ENCODE data around the gene PALD1.
A peak's percentile ranks its signal among the peaks of the same experiment; 100 is the strongest.

Gene PALD1

GRCh38 chr10:70442332-70442988 lies 36.1 kb upstream of the PALD1 start:
- TF ChIP-seq GATA1 (IDR thresholded peaks at IDR 0.05; ENCODE audit: low read depth, low read length), result no peak
- no peak for TF ChIP-seq POLR2A (IDR thresholded peaks at IDR 0.05; ENCODE audit: low read length)

GRCh38 chr10:70444744-70445143 lies 33.8 kb upstream of the PALD1 start:
- no peak for TF ChIP-seq POLR2A (IDR thresholded peaks at IDR 0.05; ENCODE audit: low read length)
- no peak for TF ChIP-seq GATA1 (IDR thresholded peaks at IDR 0.05; ENCODE audit: low read depth, low read length)
- no peak for DNase-seq

More at GRCh38 chr10:70442332-70442988, 36.1 kb upstream of the PALD1 start:
- DNase-seq, result no peak

GRCh38 chr10:70445718-70446657 lies 32.6 kb upstream of the PALD1 start:
- TF ChIP-seq POLR2A (IDR thresholded peaks at IDR 0.05; ENCODE audit: low read length) (no peak), GATA1 (IDR thresholded peaks at IDR 0.05; ENCODE audit: low read depth, low read length) (no peak)
- no peak for DNase-seq

- no peak for DNase-seq
- no peak for TF ChIP-seq GATA1 (IDR thresholded peaks at IDR 0.05; ENCODE audit: low read depth, low read length)
- no peak for TF ChIP-seq POLR2A (IDR thresholded peaks at IDR 0.05; ENCODE audit: low read length)
Measured at GRCh38 chr10:70448236-70448635, 30.3 kb upstream of the PALD1 start.

- TF ChIP-seq POLR2A (IDR thresholded peaks at IDR 0.05; ENCODE audit: low read length), result no peak
- TF ChIP-seq GATA1 (IDR thresholded peaks at IDR 0.05; ENCODE audit: low read depth, low read length), result no peak
- DNase-seq, result no peak
Measured at GRCh38 chr10:70455213-70455630, 23.3 kb upstream of the PALD1 start.

- DNase-seq, result no peak
- no peak for TF ChIP-seq GATA1 (IDR thresholded peaks at IDR 0.05; ENCODE audit: low read depth, low read length)
- TF ChIP-seq POLR2A (IDR thresholded peaks at IDR 0.05; ENCODE audit: low read length), result no peak
Measured at GRCh38 chr10:70456164-70456563, 22.4 kb upstream of the PALD1 start.

GRCh38 chr10:70457759-70458305 lies 20.7 kb upstream of the PALD1 start:
- TF ChIP-seq GATA1 (IDR thresholded peaks at IDR 0.05; ENCODE audit: low read depth, low read length) (no peak), POLR2A (IDR thresholded peaks at IDR 0.05; ENCODE audit: low read length) (no peak)

GRCh38 chr10:70458329-70459060 lies 20.1 kb upstream of the PALD1 start:
- TF ChIP-seq POLR2A (IDR thresholded peaks at IDR 0.05; ENCODE audit: low read length), result no peak
- TF ChIP-seq GATA1 (IDR thresholded peaks at IDR 0.05; ENCODE audit: low read depth, low read length), result no peak

More at GRCh38 chr10:70457759-70458305, 20.7 kb upstream of the PALD1 start:
- no peak for DNase-seq

GRCh38 chr10:70459061-70459773 lies 19.4 kb upstream of the PALD1 start:
- TF ChIP-seq GATA1 (IDR thresholded peaks at IDR 0.05; ENCODE audit: low read depth, low read length) (no peak), POLR2A (IDR thresholded peaks at IDR 0.05; ENCODE audit: low read length) (no peak)
- DNase-seq, result no peak

More at GRCh38 chr10:70458329-70459060, 20.1 kb upstream of the PALD1 start:
- DNase-seq, result no peak

GRCh38 chr10:70459774-70460490 lies 18.6 kb upstream of the PALD1 start:
- TF ChIP-seq GATA1 (IDR thresholded peaks at IDR 0.05; ENCODE audit: low read depth, low read length) (no peak), POLR2A (IDR thresholded peaks at IDR 0.05; ENCODE audit: low read length) (no peak)
- no peak for DNase-seq

- peak; percentile 13 to 48 for DNase-seq
- TF ChIP-seq POLR2A (IDR thresholded peaks at IDR 0.05; ENCODE audit: low read length), result no peak
Measured at GRCh38 chr10:70461397-70462348, 16.9 kb upstream of the PALD1 start.

Data from erythroblast (primary cell).